Tibial nerve (tissue), 3 donors: ENCODE results near the gene CAMTA1.

Experiments used
- CTCF ChIP-seq, 5 experiments: fragments of 200-600 bp in 3 of 5; fragments of 450-650 bp in 2 of 5; sonication (generic) in 3 of 5; IDR thresholded peaks; one replicate each; pipeline ENCODE4 v1.5.1; 2016 to 2019; ENCODE audit warnings: antibody characterized with exemption in 5 of 5, mild to moderate bottlenecking in 3 of 5, moderate library complexity in 2 of 5
- POLR2A ChIP-seq, 2 donors: fragments of 450-650 bp; IDR thresholded peaks; one replicate each; pipeline ENCODE4 v1.6.1; 2017; ENCODE audit warnings: antibody characterized with exemption in 2 of 2, mild to moderate bottlenecking in 2 of 2, moderate library complexity in 2 of 2

- TF ChIP-seq POLR2A (IDR thresholded peaks at IDR 0.05): no peak
- no peak for TF ChIP-seq CTCF (IDR thresholded peaks at IDR 0.05)
Observed at GRCh38 chr1:7623842-7624241, 838.6 kb downstream of the CAMTA1 start.
